H1 (cell line): ENCODE results near the gene PLXNB1. TPM values are rescaled to one million over a fixed set of nuclear protein-coding genes. Genes with fewer than 3 reads are reported as not detected.

Experiments
- CTCF ChIA-PET: fragments of 300-600 bp; sonication (Branson Sonifier 250); formaldehyde crosslinking; loops from one replicate; lab custom pipeline; 2021; ENCODE audit not compliant: partially characterized antibody; lab: Charles Lee
- POLR2A ChIA-PET: fragments of 300-600 bp; sonication (Branson Sonifier 250); formaldehyde crosslinking; loops from one replicate; lab custom pipeline; 2021; ENCODE audit warnings: inconsistent platforms; ENCODE audit not compliant: partially characterized antibody; lab: Charles Lee
- DNase-seq, 2 experiments: peaks; one replicate each; pipeline versions ENCODE4 v3.0.0 to v3.0.0-alpha.2; 2010 to 2022; ENCODE audit warnings: low spot score in 2 of 2, low read depth in 1 of 2, mixed read lengths in 1 of 2
- FAIRE-seq: peaks from 2 replicates; lab custom pipeline; 2011; peaks lifted over from hg19 to GRCh38; lab: Jason Lieb, UNC
- H2AFZ ChIP-seq: 2 replicates; pipeline ENCODE4 v1.8.1; 2012; ENCODE audit warnings: low read length, inconsistent platforms
- H2AK5ac ChIP-seq: 2 replicates; pipeline ENCODE4 v1.6.1; 2013; ENCODE audit warnings: low read depth, low read length
- H2BK120ac ChIP-seq: replicated peaks from 2 replicates; pipeline ENCODE3; 2013; ENCODE audit warnings: low read depth, low read length, inconsistent platforms
- H2BK12ac ChIP-seq: 2 replicates; pipeline ENCODE4 v1.6.1; 2013; ENCODE audit warnings: low read depth, low read length
- H2BK15ac ChIP-seq: 2 replicates; pipeline ENCODE4 v1.6.1; 2013; ENCODE audit warnings: low read length
- H2BK20ac ChIP-seq: 2 replicates; pipeline ENCODE4 v1.6.1; 2013; ENCODE audit warnings: low read length
- H2BK5ac ChIP-seq: 2 replicates; pipeline ENCODE4 v1.6.1; 2013; ENCODE audit warnings: low read depth, low read length
- H3K14ac ChIP-seq: 2 replicates; pipeline ENCODE4 v1.6.1; 2013; ENCODE audit warnings: inconsistent platforms; ENCODE audit not compliant: insufficient read length
- H3K18ac ChIP-seq: 2 replicates; pipeline ENCODE4 v1.6.1; 2013; ENCODE audit warnings: low read length; ENCODE audit errors: extremely low read depth
- H3K23ac ChIP-seq: 2 replicates; pipeline ENCODE4 v1.6.1; 2013; ENCODE audit warnings: inconsistent platforms; ENCODE audit not compliant: insufficient read length
- H3K23me2 ChIP-seq: 2 replicates; pipeline ENCODE4 v1.6.1; 2013; ENCODE audit warnings: low read depth, low read length
- H3K27ac ChIP-seq: 2 replicates; pipeline ENCODE4 v1.6.1; 2011; ENCODE audit warnings: low read depth, low read length, inconsistent platforms
- H3K27me3 ChIP-seq, 4 experiments: replicated peaks in 1 of 4; 1 replicate in 1 of 4; 2 replicates in 3 of 4; pipeline versions ENCODE4 v1.6.1 to v1.8.1; 2011 to 2013; ENCODE audit warnings: low read length in 3 of 4, mild to moderate bottlenecking in 3 of 4, inconsistent platforms in 2 of 4, mixed read lengths in 2 of 4, moderate library complexity in 1 of 4; ENCODE audit not compliant: control insufficient read depth in 3 of 4, insufficient read depth in 3 of 4; ENCODE audit errors: extremely low read depth in 1 of 4
- H3K36me3 ChIP-seq, 4 experiments: 2 replicates each; pipeline versions ENCODE4 v1.6.1 to v1.8.1; 2011 to 2013; ENCODE audit warnings: mild to moderate bottlenecking in 4 of 4, low read length in 3 of 4, moderate library complexity in 2 of 4, control low read depth in 1 of 4, inconsistent platforms in 1 of 4; ENCODE audit not compliant: insufficient read depth in 4 of 4, control insufficient read depth in 2 of 4
- H3K4ac ChIP-seq: replicated peaks from 2 replicates; pipeline ENCODE3; 2013; ENCODE audit warnings: low read length, low read depth, mixed read lengths, inconsistent platforms; ENCODE audit not compliant: insufficient read length
- H3K4me1 ChIP-seq, 4 experiments: replicated peaks in 1 of 4; 1 replicate in 1 of 4; 2 replicates in 3 of 4; pipeline versions ENCODE4 v1.6.1 to v1.8.1; 2011 to 2013; ENCODE audit warnings: low read length in 3 of 4, inconsistent platforms in 2 of 4, mixed read lengths in 1 of 4; ENCODE audit not compliant: insufficient read depth in 4 of 4, control insufficient read depth in 3 of 4
- H3K4me2 ChIP-seq, 2 experiments: 2 replicates each; pipeline versions ENCODE4 v1.6.1 to v1.8.1; 2011 to 2013; ENCODE audit warnings: low read depth in 2 of 2, low read length in 2 of 2, control low read depth in 1 of 2, inconsistent platforms in 1 of 2, mild to moderate bottlenecking in 1 of 2; ENCODE audit not compliant: insufficient read depth in 1 of 2
- H3K4me3 ChIP-seq, 4 experiments: fragments of 200-600, 300-600 bp in 1 of 4; sonication (generic), shearing (Covaris generic), sonication (Bioruptor Twin) in 1 of 4; 2 replicates each; pipeline versions ENCODE4 v1.5.1 to v1.8.1; 2011 to 2016; ENCODE audit warnings: low read length in 4 of 4, low read depth in 3 of 4, control low read depth in 2 of 4, inconsistent platforms in 2 of 4, mild to moderate bottlenecking in 2 of 4, mixed read lengths in 1 of 4, moderate library complexity in 1 of 4; ENCODE audit not compliant: insufficient read depth in 2 of 4; ENCODE audit errors: extremely low read depth in 1 of 4
- H3K56ac ChIP-seq: replicated peaks from 2 replicates; pipeline ENCODE3; 2013; ENCODE audit warnings: low read depth, mild to moderate bottlenecking, mixed read lengths, low read length, inconsistent platforms; ENCODE audit not compliant: insufficient read length
- H3K79me1 ChIP-seq: 2 replicates; pipeline ENCODE4 v1.6.1; 2013; ENCODE audit warnings: low read depth, low read length, control low read depth
- H3K79me2 ChIP-seq, 2 experiments: 2 replicates each; pipeline versions ENCODE4 v1.6.1 to v1.8.1; 2012 to 2013; ENCODE audit warnings: low read length in 2 of 2, mild to moderate bottlenecking in 2 of 2, inconsistent platforms in 1 of 2; ENCODE audit not compliant: insufficient read depth in 2 of 2, control insufficient read depth in 1 of 2
- H3K9ac ChIP-seq, 4 experiments: replicated peaks in 1 of 4; 1 replicate in 1 of 4; 2 replicates in 3 of 4; pipeline versions ENCODE4 v1.6.1 to v1.8.1; 2011 to 2013; ENCODE audit warnings: low read depth in 3 of 4, low read length in 3 of 4, control low read depth in 2 of 4, mild to moderate bottlenecking in 2 of 4, moderate library complexity in 2 of 4, inconsistent platforms in 1 of 4; ENCODE audit errors: extremely low read depth in 1 of 4
- H3K9me3 ChIP-seq, 2 experiments: 2 replicates each; pipeline versions ENCODE4 v1.6.1 to v1.8.1; 2012 to 2013; ENCODE audit warnings: mild to moderate bottlenecking in 2 of 2, moderate library complexity in 2 of 2, control low read depth in 1 of 2, inconsistent platforms in 1 of 2, low read depth in 1 of 2, low read length in 1 of 2, mixed read lengths in 1 of 2; ENCODE audit not compliant: insufficient read depth in 2 of 2
- H4K20me1 ChIP-seq, 2 experiments: replicated peaks in 1 of 2; 2 replicates each; pipeline versions ENCODE3 to v1.8.1; 2011 to 2013; ENCODE audit warnings: inconsistent platforms in 2 of 2, low read length in 2 of 2, mild to moderate bottlenecking in 1 of 2; ENCODE audit not compliant: insufficient read depth in 2 of 2, control insufficient read depth in 1 of 2
- H4K5ac ChIP-seq: 2 replicates; pipeline ENCODE4 v1.6.1; 2013; ENCODE audit warnings: low read length, low read depth, mixed read lengths, inconsistent platforms; ENCODE audit not compliant: insufficient read length
- H4K8ac ChIP-seq: 2 replicates; pipeline ENCODE4 v1.8.0; 2013; ENCODE audit warnings: mild to moderate bottlenecking, moderate library complexity, low read length, inconsistent platforms; ENCODE audit not compliant: insufficient read depth; ENCODE audit errors: extremely low read depth
- H4K91ac ChIP-seq: replicated peaks from 2 replicates; pipeline ENCODE3; 2013; ENCODE audit warnings: low read length, mixed read lengths, inconsistent platforms; ENCODE audit not compliant: insufficient read length
- POLR2AphosphoS5 ChIP-seq: IDR thresholded peaks from 2 replicates; pipeline ENCODE4 v1.6.1; 2011; ENCODE audit warnings: low read depth, low read length
- TEAD4 ChIP-seq: IDR thresholded peaks from 2 replicates; pipeline ENCODE4 v1.6.1; 2012; ENCODE audit warnings: low read depth, low read length, inconsistent platforms, mixed read lengths
- WGBS, 2 experiments: shearing (Covaris generic) in 1 of 2; methylation state at CpG; one replicate each; pipeline versions ENCODE4 v1.1.6 to v1.1.7; 2013 to 2015; ENCODE audit warnings: low lambda C conversion rate in 2 of 2, mixed read lengths in 2 of 2, inconsistent platforms in 1 of 2, low coverage in 1 of 2, missing lambda C conversion rate in 1 of 2; ENCODE audit not compliant: insufficient replicate concordance in 2 of 2, insufficient coverage in 1 of 2, insufficient read length in 1 of 2; ENCODE audit errors: extremely low coverage in 1 of 2, missing lambda C conversion rate in 1 of 2; 5-methylcytosine and 5-hydroxymethylcytosine counted together
- polyA plus RNA-seq, 7 experiments: library from polyadenylated mRNA; depleted of rRNA in 3 of 7; stranded (reverse) in 5 of 7; unstranded in 2 of 7; fragments of >200 nt in 5 of 7; fragments of 200-250 nt in 2 of 7; gene quantifications; 1 replicate in 5 of 7; 2 replicates in 1 of 7; 4 replicates in 1 of 7; pipeline versions ENCODE4 v1.2.1 to v1.2.3, GENCODE V29; 2011 to 2013; ENCODE audit warnings: missing spikeins in 2 of 7, mixed read lengths in 2 of 7
- total RNA-seq: library from RNA; stranded (reverse); fragmentation: NEBNext Ultra II Directional; extraction: Animal tissue kit (Norgen Biotek cat#: 25700); gene quantifications from 2 replicates; pipeline ENCODE4 v1.2.1, GENCODE V29; 2021

The PLXNB1 gene
- total and polyA plus RNA-seq, 2 of the 8 experiments (the other 6 are each of a cell fraction or from before 2014, with no cell fraction given): 109 to 114 TPM

- Histone ChIP-seq H3K27ac (peak overlapping the region; percentile 97), H4K8ac (peak overlapping the region; percentile 91), H3K4me2 (peak overlapping the region; percentile 91 to 97), H3K9ac (peak overlapping the region in 3 of 4 experiments; percentile 81 to 87 (median 82); a peak in 6 of 7 replicates), H2BK12ac (peak overlapping the region; percentile 100), H3K23ac (no peak overlapping the region), H2BK120ac (peak overlapping the region; percentile 68), H3K4me1 (peaks cover 0 to 28% (median 19%) of the 10 kb centered on the region in 4 experiments; a peak in 6 of 7 replicates), H3K4me3 (peak overlapping the region; percentile 54 to 79 (median 69)), H3K18ac (peak overlapping the region; percentile 96), H2BK20ac (0 out of 2 replicates have a peak overlapping the region, but pooled peaks have one; percentile 32), H3K56ac (peak overlapping the region; percentile 74), H3K79me1 (peaks cover 10% of the 10 kb centered on the region), H2BK5ac (peak overlapping the region; percentile 100), H4K20me1 (peaks cover 0 to 4% of the 10 kb centered on the region in 2 experiments), H2AK5ac (peak overlapping the region; percentile 98), H3K4ac (peak overlapping the region; percentile 63), H3K79me2 (peaks cover 0 to 22% of the 10 kb centered on the region in 2 experiments; a peak in 2 of 4 replicates), H4K5ac (peak overlapping the region; percentile 82), H4K91ac (peak overlapping the region; percentile 99), H3K23me2 (peaks cover 6% of the 10 kb centered on the region), H3K27me3 (no peaks in the 10 kb centered on the region), H3K9me3 (no peaks in the 10 kb centered on the region), H2AFZ (peak overlapping the region; percentile 28; the same call in 1 of the 2 replicates), H3K14ac (no peak overlapping the region), H2BK15ac (0 out of 2 replicates have a peak overlapping the region, but pooled peaks have one; percentile 61), H3K36me3 (peaks cover 3 to 25% (median 7%) of the 10 kb centered on the region in 4 experiments; a peak in 7 of 8 replicates)
- 19% methylated on average over 5 of the region's 5 CpGs; no CpG with 5 or more reads in 1 of the 2 experiments for WGBS, 2 experiments
- TF ChIP-seq TEAD4 (no peak), POLR2AphosphoS5 (peak; percentile 59; the same call in 1 of the 2 replicates)
- CTCF ChIA-PET: interaction anchor here (0.7 to 21.5 kb wide), 20 partner anchors 8 to 232 kb away, joined by 3 to 251 read pairs (median 4); partner anchors contain the start of gene SHISA5
- DNase-seq (peak in 1 of 2 experiments; percentile 25), FAIRE-seq (no peak)
- POLR2A ChIA-PET: interaction anchor here (0.6 to 7.6 kb wide), 17 partner anchors 9 to 201 kb away, joined by 3 to 83 read pairs (median 10); partner anchors contain the start of genes ATRIP, CCDC51, PFKFB4 and PLXNB1
Measured at GRCh38 chr3:48472673-48472922, 42.7 kb upstream of the PLXNB1 start.
